Medulla oblongata (tissue), 1 donor: ENCODE results near the gene MCC.

Experiments used
- DNase-seq: peaks from one replicate; pipeline ENCODE4 v3.0.0-alpha.2; 2015; ENCODE audit errors: extremely low spot score

MCC gene

DNA sequence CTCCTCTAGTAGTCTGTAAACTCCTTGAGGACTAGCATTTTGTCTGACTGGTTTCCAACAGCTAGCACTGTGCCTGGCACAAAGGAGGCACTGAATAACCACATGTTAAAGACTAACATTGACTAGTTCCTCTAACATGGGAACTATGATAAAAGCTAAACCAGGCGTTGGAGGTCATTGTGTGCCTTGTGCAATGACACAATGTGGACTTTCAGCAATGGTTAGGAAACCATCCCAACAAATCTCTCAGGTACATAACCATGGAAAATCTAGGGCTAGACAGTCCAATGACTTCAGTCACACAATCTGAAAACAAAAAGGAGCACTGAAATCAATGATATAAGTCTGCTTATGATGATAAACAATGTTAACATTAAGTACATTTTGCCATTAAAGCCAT is 311.0 kb downstream of the MCC start:
- no peak for DNase-seq

DNA sequence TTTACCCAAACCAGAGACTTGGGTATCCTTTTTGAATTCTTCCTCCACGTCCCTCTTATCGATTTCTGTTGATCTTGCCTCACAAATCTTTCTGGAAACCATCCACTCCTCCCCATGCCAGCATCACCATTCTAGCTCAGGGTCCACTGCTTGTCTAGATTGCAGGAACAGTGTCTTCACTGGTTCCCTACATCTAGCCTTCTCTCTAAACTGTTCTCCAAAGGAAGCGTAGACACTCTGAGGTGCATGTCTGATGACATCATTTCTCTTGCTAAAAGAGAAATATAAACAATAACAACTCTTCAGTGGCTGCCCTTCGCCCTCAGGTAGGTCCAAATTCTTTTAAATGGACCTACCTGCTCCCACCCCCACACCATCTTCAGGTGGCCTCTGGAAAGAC is 311.5 kb downstream of the MCC start:
- no peak for DNase-seq

DNA sequence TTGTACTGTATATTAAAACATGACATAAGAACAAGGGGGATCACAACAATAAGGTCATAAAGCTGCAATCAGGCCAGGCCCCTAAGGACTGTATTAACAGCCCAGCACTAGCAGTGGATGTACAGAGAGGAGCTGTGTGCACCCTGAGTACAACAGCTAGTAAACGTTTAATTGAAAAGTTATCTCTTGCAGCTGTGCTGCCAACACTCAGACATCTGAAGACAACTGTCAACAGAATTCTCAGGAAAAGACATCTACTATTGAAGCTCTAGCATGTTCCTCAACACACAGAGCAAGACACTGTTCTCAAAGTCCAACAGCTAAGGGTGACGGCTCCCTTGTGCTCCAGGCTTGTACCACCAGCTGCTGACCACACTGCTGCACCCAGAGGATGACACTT is 312.1 kb downstream of the MCC start:
- no peak for DNase-seq

DNA sequence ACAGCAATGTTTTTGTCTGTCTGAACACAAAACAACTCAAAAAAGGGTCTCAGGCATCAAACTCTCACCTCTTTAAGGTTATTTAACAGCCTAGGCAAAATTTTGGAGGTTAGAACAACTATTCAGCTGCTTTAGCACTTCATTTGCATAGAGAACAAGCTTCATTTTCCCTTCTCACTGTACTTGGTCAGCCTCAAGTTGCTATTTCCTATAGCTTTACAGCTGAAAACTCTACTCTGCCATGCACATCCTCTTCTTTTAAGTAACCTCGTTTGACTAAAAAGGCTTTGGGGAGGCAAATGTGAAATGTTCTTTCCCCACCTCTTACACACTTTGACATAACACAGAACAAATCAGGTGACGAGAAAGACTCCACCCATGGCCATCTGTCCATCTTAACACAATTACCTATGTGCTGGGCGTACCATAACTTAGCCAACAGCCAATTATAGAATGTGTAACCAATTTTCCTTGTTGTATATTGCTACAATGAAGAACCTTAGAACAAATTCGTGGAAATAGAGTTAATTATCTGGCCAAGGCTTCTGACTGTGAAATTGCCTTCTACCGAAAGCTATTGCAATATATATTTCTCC is 315.9 kb downstream of the MCC start:
- no peak for DNase-seq

DNA sequence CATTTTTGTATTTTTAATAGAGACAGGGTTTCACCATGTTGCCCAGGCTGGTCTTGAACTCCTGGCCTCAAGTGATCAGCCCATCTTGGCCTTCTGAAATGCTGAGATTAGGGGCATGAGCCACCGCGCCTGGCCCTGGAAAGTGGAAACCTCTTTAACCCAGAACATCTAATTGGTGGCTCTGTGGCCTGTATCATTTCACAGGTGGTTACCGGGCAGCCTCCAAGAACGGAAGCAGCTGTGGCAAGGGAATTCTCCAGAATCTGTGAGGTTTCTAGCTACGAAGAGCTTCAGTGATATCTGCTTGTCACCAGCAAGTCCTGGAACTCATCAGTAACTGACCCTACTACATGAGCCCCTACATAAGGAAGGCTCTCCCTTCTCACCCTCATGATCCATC is 316.7 kb downstream of the MCC start:
- DNase-seq = no peak

DNA sequence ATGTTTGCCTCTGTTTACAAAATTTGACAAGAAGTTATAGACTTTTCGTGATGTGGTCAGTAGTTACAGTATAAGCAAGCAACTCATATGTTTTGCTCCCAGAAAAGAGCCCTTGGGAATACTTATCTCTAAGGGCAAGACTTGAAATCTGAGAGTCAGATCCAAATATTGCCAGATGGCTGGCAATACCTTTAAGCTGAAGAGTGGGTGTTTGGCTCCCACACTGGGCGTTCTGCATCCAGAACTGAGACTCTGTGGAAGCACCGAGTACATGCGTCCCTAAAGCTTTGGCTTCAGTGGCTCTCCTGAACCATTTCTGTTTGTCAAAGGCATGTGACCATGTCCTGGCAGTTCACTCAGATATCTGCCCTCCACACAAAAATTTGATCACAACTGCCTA is 317.5 kb downstream of the MCC start:
- DNase-seq = no peak

DNA sequence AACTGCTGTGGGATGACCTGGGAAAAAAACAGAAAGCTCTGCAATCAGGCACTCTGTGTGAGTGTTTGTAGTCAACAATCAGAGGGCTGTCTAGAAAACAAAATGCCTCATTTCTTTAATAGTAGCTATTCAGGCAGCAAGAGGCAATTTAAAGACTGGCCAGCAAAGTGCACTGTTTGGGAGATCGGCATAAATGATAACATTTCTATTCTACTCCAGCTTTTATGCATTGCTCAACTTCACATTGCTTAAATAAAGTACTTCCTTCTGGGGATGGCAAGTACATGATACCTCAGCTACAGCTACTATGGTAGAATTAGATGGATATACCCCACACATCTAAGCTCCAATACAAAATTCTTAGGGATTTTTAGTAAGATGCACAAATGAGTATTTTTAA is 318.5 kb downstream of the MCC start:
- DNase-seq = no peak

DNA sequence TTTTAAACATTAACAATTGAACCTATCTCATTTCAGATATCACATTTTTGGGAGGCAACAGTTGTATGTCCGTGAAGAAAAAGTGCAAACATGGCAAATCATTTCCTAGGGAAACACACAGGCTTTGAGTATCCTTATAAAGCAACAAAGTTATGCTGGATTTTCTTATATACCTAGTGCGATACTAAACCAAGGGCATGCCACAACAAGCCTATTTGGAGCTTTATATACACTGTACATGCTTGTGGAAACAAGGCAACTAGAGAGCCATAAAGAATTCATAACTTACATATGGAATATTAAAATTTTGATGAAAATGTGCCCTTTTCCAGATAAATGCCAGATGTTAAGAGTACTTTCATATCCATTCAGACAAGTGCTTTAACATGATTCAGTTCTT is 320.3 kb downstream of the MCC start:
- DNase-seq = no peak

DNA sequence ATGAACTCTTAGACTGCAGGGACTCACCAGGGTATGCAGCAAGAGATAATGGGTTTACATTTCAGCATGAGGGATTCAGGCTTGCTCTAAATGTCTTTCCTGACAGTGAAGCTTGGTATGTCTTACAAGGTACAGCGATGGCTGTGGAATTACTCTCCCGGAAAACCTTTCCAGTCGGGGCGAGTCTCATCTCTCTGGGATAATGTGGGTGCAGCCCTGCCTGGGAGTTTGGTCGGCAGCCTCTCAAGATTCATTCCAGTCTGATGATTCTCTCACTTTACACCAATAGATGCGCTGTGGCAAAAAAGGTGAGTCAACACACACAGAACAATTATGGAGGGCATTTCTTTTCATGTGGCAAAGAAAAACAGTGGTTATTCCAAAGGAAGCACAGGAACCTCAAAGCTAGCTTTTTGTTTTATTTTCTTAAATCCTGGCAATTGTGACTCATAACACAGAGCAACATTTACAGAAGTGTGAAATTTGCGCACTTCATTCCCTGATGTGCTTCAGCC is 321.3 kb downstream of the MCC start:
- no peak for DNase-seq

DNA sequence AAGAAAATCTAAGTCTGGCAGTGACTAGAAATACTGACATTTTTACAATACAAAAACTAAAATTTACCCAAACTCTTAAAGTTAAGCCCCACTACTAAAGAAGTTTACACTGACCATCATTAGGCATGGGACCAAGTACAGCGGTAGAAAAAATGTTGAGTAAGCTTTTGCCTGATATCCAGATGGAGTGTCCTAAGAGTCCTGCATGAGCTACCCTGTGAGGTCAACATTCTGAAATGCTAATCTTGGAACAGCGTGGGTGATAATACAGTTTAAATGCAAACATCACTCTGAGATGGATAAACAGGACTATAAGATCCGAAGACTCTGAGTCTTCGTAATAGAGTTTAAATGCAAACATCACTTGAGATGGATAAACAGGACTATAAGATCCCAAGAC is 322.0 kb downstream of the MCC start:
- no peak for DNase-seq

DNA sequence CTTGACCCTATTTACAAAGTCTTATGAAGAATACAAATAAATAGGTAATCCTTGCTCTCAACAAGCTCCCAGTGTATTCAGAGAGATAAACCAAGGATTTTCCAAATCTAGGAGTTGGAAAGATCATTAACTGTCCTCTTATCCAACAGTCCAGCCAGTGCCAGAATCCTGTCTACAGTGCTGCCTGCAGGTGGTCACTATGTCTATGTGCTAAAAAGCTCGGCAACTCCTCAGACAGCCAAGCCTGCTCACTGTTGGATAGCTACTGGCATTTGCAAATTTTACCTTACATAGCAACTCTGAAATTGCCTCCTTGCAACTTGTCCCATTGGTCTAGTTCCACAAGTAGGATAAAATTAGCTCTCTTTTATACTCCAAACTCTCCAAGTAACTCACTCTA is 324.2 kb downstream of the MCC start:
- DNase-seq = no peak

DNA sequence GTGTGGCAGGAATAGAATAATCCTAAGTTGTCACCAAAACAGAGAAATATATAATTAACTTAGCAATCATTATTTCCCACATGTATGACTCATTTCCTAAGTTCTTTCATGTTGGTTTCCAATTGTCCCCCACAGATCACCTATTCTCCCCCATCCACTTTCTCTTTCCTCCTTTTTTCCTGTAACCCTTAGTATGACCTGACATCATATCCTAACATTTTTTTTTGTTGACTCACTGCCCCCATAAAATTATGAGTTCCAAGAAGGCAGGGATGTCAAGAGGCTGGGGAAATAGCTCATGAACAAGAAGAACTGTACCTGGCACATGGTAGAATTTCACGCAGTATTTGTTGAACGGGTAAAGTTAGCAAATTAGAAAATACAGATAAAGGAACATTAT is 324.9 kb downstream of the MCC start:
- no peak for DNase-seq

DNA sequence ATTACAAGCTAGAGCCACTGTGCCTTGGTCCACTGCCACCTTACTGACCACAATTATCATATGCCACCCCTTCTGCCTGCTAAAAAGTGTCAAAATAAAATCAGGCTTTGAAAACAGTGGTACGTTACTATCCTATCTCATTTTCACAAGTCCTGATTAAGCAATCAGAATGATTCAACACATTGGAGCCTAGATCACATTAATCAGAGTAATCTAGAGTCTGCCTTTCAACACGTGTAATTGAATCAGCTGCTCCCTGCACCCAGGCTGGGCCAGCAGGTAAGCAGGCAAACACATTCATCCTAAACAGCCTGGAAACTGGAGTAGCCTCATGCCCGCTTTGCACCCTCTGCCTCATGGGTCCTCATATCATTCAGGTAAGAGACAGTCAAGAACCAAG is 325.5 kb downstream of the MCC start:
- DNase-seq = no peak

DNA sequence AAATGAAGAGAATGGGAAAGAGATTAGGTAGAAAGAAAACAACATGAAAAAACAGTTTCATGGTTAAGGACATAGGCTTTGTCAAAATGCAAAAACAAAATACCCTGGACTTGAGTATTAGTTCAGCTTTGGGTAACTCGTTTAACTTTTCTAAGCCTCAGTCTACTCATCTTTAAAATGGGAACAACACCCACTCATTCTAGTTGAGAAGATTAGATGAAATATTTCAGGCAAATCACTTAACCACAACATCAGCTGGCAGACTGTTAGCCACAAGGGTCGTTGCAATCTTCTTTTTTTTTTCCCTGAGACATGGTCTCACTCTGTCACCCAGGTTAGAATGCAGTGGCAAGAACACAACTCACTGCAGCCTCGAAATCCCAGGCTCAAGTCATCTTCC is 326.0 kb downstream of the MCC start:
- DNase-seq = no peak

DNA sequence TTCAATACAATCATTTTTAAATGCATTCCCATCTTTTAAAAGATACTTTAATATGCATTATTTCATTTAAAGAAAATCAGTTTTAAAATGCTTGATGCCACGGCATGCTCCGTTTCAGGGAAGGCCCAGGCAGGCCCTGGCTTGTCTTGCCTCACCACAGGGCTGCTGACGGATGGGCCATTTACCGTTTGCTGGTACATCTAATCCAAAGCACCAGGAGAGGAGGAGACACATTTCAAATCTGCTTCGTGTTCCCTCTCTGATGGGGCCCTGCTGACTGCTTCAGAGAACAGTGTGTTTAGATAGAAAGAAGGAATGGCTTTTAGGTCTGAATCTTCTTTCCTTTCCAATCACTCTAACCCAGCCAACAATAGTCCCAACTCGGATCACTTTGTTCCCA is 326.4 kb downstream of the MCC start:
- no peak for DNase-seq

DNA sequence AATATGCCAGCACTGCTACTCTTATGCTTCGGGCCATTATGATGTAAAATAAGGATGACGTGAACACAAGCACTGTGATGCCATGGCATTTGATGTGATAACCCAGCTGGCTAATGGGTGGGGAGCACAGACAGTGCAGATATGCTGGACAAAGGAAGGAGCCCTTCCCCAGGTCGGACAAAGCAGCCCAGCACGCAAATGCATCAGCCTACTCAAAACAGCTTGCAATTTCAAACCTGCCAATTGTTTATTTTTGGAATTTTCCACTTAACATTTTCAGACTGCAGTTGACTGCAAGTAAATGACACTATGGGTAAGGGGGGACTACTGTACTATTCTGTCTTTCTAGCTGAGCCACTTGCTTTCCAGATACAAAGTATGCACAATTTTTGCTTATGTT is 330.4 kb downstream of the MCC start:
- DNase-seq = no peak

DNA sequence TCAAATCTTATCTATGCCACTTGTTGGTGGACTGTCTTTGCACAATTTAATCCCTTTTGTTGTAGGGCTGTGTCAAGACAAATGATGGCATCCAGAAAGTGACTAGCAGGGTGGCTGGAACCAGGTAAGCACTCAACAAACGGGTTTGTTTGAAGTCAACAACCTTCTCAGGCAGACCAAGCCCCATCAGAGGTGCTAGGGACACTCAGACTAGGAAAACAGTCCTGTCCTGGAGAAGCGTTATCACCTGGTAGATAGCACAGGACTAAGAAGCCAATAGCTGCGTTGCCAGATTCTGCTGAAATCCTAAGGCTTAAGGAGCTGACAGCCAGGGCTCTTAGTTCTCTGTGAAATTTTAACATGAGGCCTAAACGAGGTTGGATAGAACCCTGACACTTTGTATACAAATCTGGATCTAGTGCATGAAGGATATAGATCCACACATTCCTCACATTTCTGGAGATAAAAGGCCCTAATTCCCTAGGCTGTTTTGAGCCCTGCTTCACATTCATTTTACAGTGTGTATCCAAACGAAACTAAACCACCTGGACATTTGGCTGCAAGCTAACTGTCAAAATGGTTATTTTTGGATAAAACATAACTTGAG is 331.9 kb downstream of the MCC start:
- no peak for DNase-seq

DNA sequence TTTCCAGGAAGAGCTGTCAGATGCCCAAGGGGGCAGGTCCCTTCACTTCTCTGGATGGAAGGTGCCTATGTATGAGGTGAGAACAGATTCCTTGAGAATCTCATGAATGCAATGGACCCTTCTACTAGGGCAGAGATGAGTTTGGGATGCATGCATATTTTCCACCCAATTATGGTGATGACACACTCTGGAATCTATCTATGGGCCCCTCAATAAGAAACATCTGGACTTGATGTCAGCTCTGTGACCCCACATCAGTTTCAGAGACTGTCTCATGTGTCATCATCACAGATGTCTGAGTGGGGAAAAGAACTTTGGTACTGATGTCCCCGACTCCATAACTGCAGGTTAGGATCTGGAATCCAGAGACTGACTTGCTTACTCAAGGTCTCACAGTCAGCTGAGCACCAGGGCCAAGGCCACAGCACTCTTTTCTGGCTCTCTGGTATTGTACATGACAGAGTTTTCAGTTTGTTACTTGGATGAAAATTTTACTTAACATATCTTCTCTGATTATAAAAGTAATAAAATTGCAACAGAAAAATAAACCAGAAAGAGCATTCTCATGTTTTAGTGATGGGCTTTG is 334.6 kb downstream of the MCC start:
- DNase-seq = no peak

DNA sequence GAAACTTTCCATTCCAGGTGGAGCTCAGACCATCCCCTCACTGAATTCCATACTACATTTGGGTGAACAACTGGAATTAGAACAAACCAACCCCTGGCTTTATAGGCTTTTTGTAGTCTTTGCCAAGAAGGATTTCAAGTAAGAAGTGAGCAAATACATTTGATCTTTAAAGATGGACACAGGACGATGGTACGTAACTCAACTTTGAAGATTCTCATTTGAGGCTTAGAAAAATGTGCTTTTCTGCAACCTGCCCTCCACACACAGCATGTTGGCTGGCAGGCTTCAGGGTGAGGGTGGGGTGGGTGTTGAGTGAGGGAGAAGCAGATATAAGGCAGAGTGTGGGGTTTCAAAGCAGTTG is 335.9 kb downstream of the MCC start:
- no peak for DNase-seq

DNA sequence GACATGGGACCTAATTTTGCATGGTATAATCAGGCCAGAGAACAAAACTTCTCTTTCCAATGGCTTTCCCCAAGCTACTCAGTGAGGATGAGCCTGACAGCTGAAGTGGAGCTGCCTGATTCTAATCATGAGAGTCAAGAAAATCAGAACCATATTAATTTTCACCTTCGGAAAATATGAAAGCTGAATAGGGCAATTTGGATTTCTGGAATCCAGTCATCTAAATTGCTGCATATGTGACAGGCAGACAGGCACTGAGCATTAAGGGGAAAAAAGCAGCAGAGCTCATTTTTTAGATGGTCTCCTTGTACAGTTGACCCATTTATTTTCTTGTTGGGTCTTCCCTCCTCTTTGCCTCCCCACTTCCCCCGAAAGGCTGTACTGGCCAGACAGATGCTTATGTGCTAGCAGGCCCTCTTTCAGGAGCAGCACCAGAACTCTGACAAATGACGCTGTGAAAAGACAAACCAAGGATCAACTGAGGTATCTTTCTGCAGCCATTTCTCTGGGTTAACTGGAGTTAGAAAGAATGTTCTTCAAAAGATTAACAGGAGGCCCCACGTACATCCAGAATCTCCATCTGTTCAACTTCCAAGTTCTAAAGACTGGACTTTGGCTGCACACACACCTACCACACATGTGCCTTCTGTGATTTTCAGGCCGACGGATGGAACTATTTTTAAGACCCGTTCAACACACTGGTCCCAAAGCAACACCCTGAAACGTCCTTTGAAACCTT is 336.4 kb downstream of the MCC start:
- DNase-seq = no peak

DNA sequence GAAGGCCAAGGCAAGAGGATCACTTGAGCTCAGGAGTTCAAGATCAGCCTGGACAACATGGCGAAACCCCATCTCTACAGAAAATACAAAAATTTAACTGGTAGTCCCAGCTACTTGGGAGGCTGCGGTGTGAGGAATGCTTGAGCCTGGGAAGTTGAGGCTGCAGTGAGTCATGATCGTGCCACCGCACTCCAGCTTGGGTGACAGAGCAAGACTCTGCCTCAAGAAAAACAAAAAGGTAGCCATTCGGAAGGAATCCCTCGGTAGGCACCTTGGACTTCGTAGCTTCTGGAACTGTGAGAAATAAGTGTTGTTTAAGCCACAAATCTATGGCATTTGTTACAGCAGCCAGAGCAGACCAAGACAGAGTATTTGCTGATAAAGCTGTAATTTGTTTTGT is 337.4 kb downstream of the MCC start:
- DNase-seq = no peak

DNA sequence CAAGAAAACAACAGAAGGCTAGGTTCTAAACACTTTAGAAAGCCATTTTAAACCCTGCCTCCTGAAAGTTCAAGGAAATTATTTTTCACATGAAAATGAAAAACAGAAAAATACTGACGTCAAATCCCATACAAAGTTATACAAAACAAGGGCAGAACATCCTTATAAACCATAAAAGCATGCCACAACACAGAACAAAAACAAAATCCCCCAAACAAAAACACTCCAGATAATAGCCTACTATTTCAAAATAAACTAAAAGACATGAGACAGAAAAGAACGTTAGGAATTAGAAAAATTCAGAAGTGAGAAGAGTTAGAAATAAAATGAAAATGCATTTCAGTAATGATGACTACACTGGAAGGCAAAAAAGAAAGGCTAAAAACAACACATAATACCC is 338.0 kb downstream of the MCC start:
- DNase-seq = no peak

DNA sequence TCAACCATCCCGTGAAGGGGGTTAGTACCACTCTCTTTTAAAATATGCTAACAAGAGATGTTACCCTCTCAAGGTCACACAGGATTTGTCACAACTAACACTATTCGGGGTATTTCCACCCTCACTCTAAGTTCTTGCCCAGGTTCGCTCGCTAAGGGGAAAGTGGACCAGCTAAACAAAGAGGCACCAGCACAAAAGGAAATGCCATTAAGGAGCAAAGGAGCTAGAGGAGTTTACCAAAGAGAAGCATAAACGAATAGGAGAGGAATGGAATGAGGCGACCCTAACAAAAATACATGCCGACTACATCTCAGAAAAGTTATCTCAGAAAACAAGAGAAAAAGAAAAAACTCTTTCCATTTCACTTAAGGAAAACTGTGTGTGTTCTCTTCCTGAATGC is 340.7 kb downstream of the MCC start:
- DNase-seq = no peak
